CD4-positive, alpha-beta T cell treated with Interleukin-17A for 4 hours (primary cell): ENCODE data around the gene CAMK2G.
"Not testable (repeated sequence)": the region's sequence is repeated elsewhere in the genome, so short reads cannot be mapped to it uniquely, and the experiment has no call there.

ENCODE experiments used
- DNase-seq: peaks from one replicate; pipeline ENCODE4 v3.0.0-alpha.2; 2020; ENCODE audit warnings: mixed read lengths

The CAMK2G gene

GRCh38 chr10:73838008-73838567 is 36.3 kb downstream of the CAMK2G start:
- no peak for DNase-seq

- DNase-seq, result no peak
Measured at GRCh38 chr10:73837072-73837471, 37.3 kb downstream of the CAMK2G start.

- no peak for DNase-seq
Measured at GRCh38 chr10:73836427-73836980, 37.9 kb downstream of the CAMK2G start.

GRCh38 chr10:73829090-73829489 is 45.3 kb downstream of the CAMK2G start:
- not testable (repeated sequence) for DNase-seq

- no peak for DNase-seq
Measured at GRCh38 chr10:73828161-73828560, 46.2 kb downstream of the CAMK2G start.

GRCh38 chr10:73827346-73828089 is 46.8 kb downstream of the CAMK2G start:
- no peak for DNase-seq

GRCh38 chr10:73824146-73824725 is 50.1 kb downstream of the CAMK2G start:
- no peak for DNase-seq

- DNase-seq, result no peak
Measured at GRCh38 chr10:73823391-73823790, 51.0 kb downstream of the CAMK2G start.

- DNase-seq, result no peak
Measured at GRCh38 chr10:73819513-73820093, 54.8 kb downstream of the CAMK2G start.

GRCh38 chr10:73819081-73819480 is 55.3 kb downstream of the CAMK2G start:
- DNase-seq, result no peak

- DNase-seq, result no peak
Measured at GRCh38 chr10:73818402-73818801, 56.0 kb downstream of the CAMK2G start.

- no peak for DNase-seq
Measured at GRCh38 chr10:73817826-73818225, 56.5 kb downstream of the CAMK2G start.

- no peak for DNase-seq
Measured at GRCh38 chr10:73816917-73817729, 57.2 kb downstream of the CAMK2G start.

GRCh38 chr10:73815719-73816030 is 58.7 kb downstream of the CAMK2G start:
- no peak for DNase-seq

GRCh38 chr10:73814896-73815718 is 59.2 kb downstream of the CAMK2G start:
- peak; percentile 31 for DNase-seq

GRCh38 chr10:73814276-73814895 is 60.0 kb downstream of the CAMK2G start:
- DNase-seq, result no peak

GRCh38 chr10:73813333-73813732 is 61.0 kb downstream of the CAMK2G start:
- DNase-seq, result no peak

GRCh38 chr10:73812657-73813056 is 61.7 kb downstream of the CAMK2G start:
- no peak for DNase-seq

GRCh38 chr10:73810735-73811465 is 63.5 kb downstream of the CAMK2G start:
- DNase-seq, result peak; percentile 78

- DNase-seq, result no peak
Measured at GRCh38 chr10:73810358-73810734, 64.0 kb downstream of the CAMK2G start.
